ENCODE measurements around the gene CAMKK2.

CAMKK2 gene

DNA sequence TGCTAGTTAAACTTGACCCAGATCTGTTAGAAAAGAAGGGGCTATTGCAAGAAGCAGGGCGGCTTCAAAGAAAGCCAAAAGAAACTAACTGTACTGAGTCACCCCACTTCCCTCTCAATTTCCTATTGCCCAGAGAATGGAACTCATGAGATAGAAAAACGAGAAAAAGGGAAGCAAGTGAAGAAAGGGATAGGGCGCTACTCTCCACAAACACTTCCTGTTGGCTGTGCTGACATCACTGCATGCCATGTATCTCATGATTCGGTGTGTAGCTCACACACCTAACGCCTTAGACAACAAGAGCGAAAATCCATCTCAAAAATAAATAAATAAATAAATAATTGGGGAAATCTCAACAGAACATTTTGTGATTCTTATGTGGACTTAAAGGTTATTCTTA, 99.6 kb downstream of the CAMKK2 start:
- DNase-seq (ENCODE audit: low read depth) = no peak

DNA sequence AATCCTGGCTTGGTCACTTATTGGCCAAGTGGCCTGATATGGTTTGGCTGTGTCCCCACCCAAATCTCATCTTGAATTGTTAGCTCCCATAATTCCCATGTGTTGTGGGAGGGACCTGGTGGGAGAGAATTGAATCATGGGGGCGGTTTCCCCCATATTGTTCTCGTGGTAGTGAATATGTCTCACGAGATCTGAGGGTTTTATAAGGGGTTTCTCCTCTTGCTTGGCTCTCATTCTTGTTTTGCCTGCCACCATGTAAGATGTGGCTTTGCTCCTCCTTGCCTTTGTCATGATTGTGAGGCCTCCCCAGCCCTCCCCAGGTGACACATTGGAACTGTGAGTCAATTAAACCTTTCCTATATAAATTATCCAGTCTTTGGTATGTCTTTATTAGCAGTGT, 105.4 kb downstream of the CAMKK2 start:
- no peak for DNase-seq (ENCODE audit: low read depth)

DNA sequence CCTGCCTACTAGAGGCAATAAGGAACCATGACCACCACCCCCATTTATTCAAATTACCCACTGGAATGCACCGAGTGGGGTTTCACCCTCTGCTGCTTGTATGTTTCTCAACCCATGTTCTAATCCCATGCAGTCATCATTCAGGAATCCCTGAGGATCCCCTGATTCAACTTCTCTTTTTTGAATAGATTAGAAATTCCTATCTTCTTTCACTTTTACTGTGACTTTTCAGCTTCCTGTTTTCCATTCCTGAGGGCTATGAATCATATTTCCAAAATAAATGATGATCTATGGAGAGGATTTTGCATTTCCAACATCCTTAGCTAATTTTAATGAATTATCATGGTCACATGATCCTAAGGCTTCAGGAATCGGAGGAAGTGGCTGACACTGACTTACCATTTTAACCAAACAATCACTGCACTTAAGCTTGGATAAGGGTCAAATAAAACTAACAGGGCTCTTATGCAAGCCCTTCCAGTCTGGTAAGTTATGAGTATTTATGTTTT, 105.9 kb downstream of the CAMKK2 start:
- DNase-seq (ENCODE audit: low read depth) = peak; percentile 88

DNA sequence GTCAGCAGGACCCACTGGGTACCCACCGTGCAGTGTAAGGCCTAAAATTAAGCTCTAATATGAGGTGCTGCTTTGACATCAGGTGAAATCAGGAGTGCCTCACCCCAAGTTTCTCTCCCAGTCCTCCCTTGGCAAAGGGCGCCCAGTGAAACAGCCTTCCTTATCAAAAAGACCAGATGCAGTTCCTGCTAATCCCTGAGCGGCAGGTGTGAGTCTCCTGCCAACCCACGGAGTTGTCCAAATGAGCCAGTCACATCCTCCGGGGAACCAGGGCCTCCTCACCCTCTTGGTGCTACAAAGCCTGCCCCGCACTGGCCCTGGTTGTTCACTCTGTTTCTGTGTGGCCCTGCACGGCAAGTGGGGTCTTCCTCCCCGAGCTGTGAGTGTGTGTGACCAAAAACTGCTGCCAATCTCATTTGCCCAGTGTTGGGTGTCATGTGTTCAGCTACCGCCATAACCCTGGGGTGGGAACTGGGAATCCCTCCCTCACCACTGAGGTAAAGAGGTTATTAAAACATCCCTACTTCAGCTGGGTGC, 106.8 kb downstream of the CAMKK2 start:
- no peak for DNase-seq (ENCODE audit: low read depth)

DNA sequence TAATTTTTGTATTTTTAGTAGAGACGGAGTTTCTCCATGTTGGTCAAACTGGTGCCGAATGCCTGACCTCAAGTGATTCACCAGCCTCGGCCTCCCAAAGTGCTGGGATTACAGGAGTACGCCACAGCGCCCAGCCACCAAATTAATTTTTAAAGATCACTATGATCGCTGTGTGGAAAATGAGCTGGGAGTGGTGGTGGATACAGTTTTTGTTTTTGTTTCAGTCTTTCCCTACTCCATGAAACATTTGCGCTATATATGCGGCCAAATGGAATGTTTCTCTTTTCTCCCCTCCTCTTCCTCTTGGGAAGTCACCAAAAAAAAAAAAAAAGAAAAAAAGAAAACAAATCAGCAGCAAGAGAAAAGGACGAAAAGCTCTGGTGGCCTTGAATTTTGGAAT, 107.4 kb downstream of the CAMKK2 start:
- no peak for DNase-seq (ENCODE audit: low read depth)

DNA sequence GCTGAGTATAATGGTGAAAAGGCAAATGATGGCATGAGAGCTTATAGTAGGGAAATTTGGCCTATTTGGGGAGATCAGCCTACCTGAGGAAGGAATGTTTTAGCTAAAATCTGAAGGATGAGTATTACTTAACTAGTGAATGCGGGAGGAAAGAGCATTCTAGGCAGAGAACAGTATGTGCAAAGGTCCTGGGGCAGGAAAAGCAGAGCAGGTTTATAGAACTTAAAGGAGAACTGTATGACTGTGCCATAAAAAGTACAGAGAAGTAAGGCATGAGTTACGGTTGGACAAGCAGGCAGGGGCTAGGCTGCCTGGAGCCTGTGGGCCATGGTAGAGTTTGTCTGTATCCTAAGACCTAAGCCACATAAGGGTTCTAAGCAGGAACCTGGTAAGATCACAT, 108.3 kb downstream of the CAMKK2 start:
- DNase-seq (ENCODE audit: low read depth) = no peak

All from GM04504 (cell line).